Uterus (tissue), 4 donors: ENCODE data around the gene SEMA6B. TPM values are rescaled to one million over a fixed set of nuclear protein-coding genes. Genes with fewer than 3 reads are reported as not detected.

Experiments used
- DNase-seq, 2 donors: peaks; one replicate each; pipeline ENCODE4 v3.0.0-alpha.2; 2019 to 2020
- H3K27ac ChIP-seq, 2 donors: fragments of 200-600 bp; sonication (generic); 1 replicate in 1 of 2; 2 replicates in 1 of 2; pipeline ENCODE4 v1.5.1; 2016 to 2018
- H3K27me3 ChIP-seq, 2 donors: fragments of 200-600 bp; sonication (generic); one replicate each; pipeline ENCODE4 v1.5.1; 2018 to 2019; ENCODE audit warnings: control low read depth in 1 of 2
- H3K36me3 ChIP-seq, 2 donors: fragments of 200-600 bp; sonication (generic); one replicate each; pipeline ENCODE4 v1.5.1; 2019; ENCODE audit warnings: control low read depth in 1 of 2
- H3K4me1 ChIP-seq, 2 donors: fragments of 200-600 bp; sonication (generic); one replicate each; pipeline ENCODE4 v1.5.1; 2018 to 2019; ENCODE audit warnings: control low read depth in 1 of 2
- H3K4me3 ChIP-seq, 2 donors: fragments of 200-600 bp; sonication (generic); 1 replicate in 1 of 2; 2 replicates in 1 of 2; pipeline ENCODE4 v1.5.1; 2018 to 2019; ENCODE audit warnings: mild to moderate bottlenecking in 1 of 2
- H3K9me3 ChIP-seq, 2 donors: fragments of 200-600 bp; sonication (generic); one replicate each; pipeline ENCODE4 v1.5.1; 2019; ENCODE audit warnings: control low read depth in 1 of 2
- CTCF ChIP-seq, 4 experiments: fragments of 200-600 bp in 2 of 4; fragments of 450-650 bp in 2 of 4; sonication (generic) in 2 of 4; IDR thresholded peaks; one replicate each; pipeline ENCODE4 v1.5.1; 2016 to 2019; ENCODE audit warnings: antibody characterized with exemption in 4 of 4, mild to moderate bottlenecking in 2 of 4, moderate library complexity in 1 of 4
- POLR2A ChIP-seq, 2 donors: fragments of 450-650 bp; IDR thresholded peaks; one replicate each; pipeline ENCODE4 v1.6.1; 2016; ENCODE audit warnings: antibody characterized with exemption in 2 of 2, mild to moderate bottlenecking in 1 of 2, moderate library complexity in 1 of 2
- intact Hi-C: fragments of 100-400 bp; cut with DNase I; formaldehyde crosslinking; loops from one replicate; pipeline ENCODE4 v1.15.1; 2023; ENCODE audit warnings: low total_unique reads
- total RNA-seq, 4 donors: library from RNA; depleted of rRNA in 3 of 4; stranded (reverse); fragments of >200 nt in 3 of 4; gene quantifications; one replicate each; pipeline versions ENCODE4 v1.1.0 to v1.2.4, GENCODE V29; 2014 to 2023
- donor health status: DM: yes; HTN: yes; CAD: no.

The SEMA6B gene
- total RNA-seq, 4 donors from 2014 or later, result 1.8 to 48.1 (median 5.5) TPM

GRCh38 chr19:4504891-4505569 lies 54.5 kb downstream of the SEMA6B start:
- intact Hi-C loops, result no loop called here
- no peaks in the 10 kb centered on the region for H3K36me3 ChIP-seq
- TF ChIP-seq CTCF (IDR thresholded peaks at IDR 0.05), result no peak

GRCh38 chr19:4504297-4504701 lies 55.2 kb downstream of the SEMA6B start:
- TF ChIP-seq POLR2A (IDR thresholded peaks at IDR 0.05) (no peak), CTCF (IDR thresholded peaks at IDR 0.05) (no peak)
- no peak for DNase-seq
- intact Hi-C loops, result no loop called here
- H3K36me3 ChIP-seq, result no peaks in the 10 kb centered on the region
- no peaks in the 10 kb centered on the region for H3K27me3 ChIP-seq
- H3K4me3 ChIP-seq, result no peak overlapping the region
- no peaks in the 10 kb centered on the region for H3K4me1 ChIP-seq
- no peaks in the 10 kb centered on the region for H3K9me3 ChIP-seq
- H3K27ac ChIP-seq, result no peak overlapping the region

More at GRCh38 chr19:4504891-4505569, 54.5 kb downstream of the SEMA6B start:
- Histone ChIP-seq H3K27me3 (no peaks in the 10 kb centered on the region), H3K9me3 (no peaks in the 10 kb centered on the region), H3K4me1 (no peaks in the 10 kb centered on the region), H3K4me3 (no peak overlapping the region), H3K27ac (no peak overlapping the region)
- DNase-seq, result no peak

- H3K27ac ChIP-seq, result no peak overlapping the region
- no peaks in the 10 kb centered on the region for H3K36me3 ChIP-seq
Measured at GRCh38 chr19:4503825-4504170, 55.7 kb downstream of the SEMA6B start.

GRCh38 chr19:4503132-4503824 lies 56.2 kb downstream of the SEMA6B start:
- Histone ChIP-seq H3K4me1 (no peaks in the 10 kb centered on the region), H3K4me3 (no peak overlapping the region), H3K27ac (no peak overlapping the region), H3K36me3 (no peaks in the 10 kb centered on the region), H3K9me3 (no peaks in the 10 kb centered on the region), H3K27me3 (no peaks in the 10 kb centered on the region)
- no peak for TF ChIP-seq CTCF (IDR thresholded peaks at IDR 0.05)
- no peak for TF ChIP-seq POLR2A (IDR thresholded peaks at IDR 0.05)
- DNase-seq, result no peak
- intact Hi-C loops, result no loop called here

More at GRCh38 chr19:4503825-4504170, 55.7 kb downstream of the SEMA6B start:
- intact Hi-C loops, result no loop called here
- no peaks in the 10 kb centered on the region for H3K4me1 ChIP-seq
- H3K9me3 ChIP-seq, result no peaks in the 10 kb centered on the region
- H3K27me3 ChIP-seq, result no peaks in the 10 kb centered on the region
- H3K4me3 ChIP-seq, result no peak overlapping the region
- TF ChIP-seq CTCF (IDR thresholded peaks at IDR 0.05) (no peak), POLR2A (IDR thresholded peaks at IDR 0.05) (no peak)
- DNase-seq, result no peak
